SK-N-SH treated with all-trans-retinoic acid at 6 μM for 48 hours (cell line): ENCODE data around the gene RBBP9.

Source experiments
- ARNTL ChIP-seq: fragments of 450-650 bp; formaldehyde crosslinking; IDR thresholded peaks from 2 replicates; pipeline ENCODE4 v1.5.0; 2020; ENCODE audit warnings: low read depth, mild to moderate bottlenecking, moderate library complexity, borderline replicate concordance
- CSDC2 ChIP-seq: fragments of 250-450 bp; sonication (Bioruptor Pico); IDR thresholded peaks from 2 replicates; pipeline ENCODE4 v1.5.0; 2020; ENCODE audit warnings: mild to moderate bottlenecking, moderate library complexity
- ESRRG ChIP-seq: fragments of 250-450 bp; sonication (Bioruptor Pico); IDR thresholded peaks from 2 replicates; pipeline ENCODE4 v1.6.1; 2021; ENCODE audit warnings: mild to moderate bottlenecking
- ISL1 ChIP-seq: fragments of 250-450 bp; sonication (Bioruptor Pico); IDR thresholded peaks from 2 replicates; pipeline ENCODE4 v2.1.2; 2022; ENCODE audit warnings: mild to moderate bottlenecking, moderate library complexity
- PPARA ChIP-seq: fragments of 250-450 bp; sonication (Bioruptor Pico); IDR thresholded peaks from 2 replicates; pipeline ENCODE4 v1.5.0; 2020; ENCODE audit warnings: mild to moderate bottlenecking, borderline replicate concordance
- RARB ChIP-seq: fragments of 250-450 bp; sonication (Bioruptor Pico); IDR thresholded peaks from 2 replicates; pipeline ENCODE4 v1.8.0; 2021; ENCODE audit warnings: mild to moderate bottlenecking, moderate library complexity
- ZC3H10 ChIP-seq: fragments of 250-450 bp; sonication (Bioruptor Pico); IDR thresholded peaks from 2 replicates; pipeline ENCODE4 v1.5.1; 2021; ENCODE audit warnings: mild to moderate bottlenecking, moderate library complexity
- ZNF565 ChIP-seq: fragments of 450-650 bp; formaldehyde crosslinking; conservative IDR thresholded peaks from 2 replicates; pipeline ENCODE4 v1.5.0; 2020; ENCODE audit warnings: low read depth, mild to moderate bottlenecking, moderate library complexity
- ZNF70 ChIP-seq: fragments of 450-650 bp; formaldehyde crosslinking; IDR thresholded peaks from 2 replicates; pipeline ENCODE4 v1.5.0; 2020; ENCODE audit warnings: mild to moderate bottlenecking, moderate library complexity
- ZNF8 ChIP-seq: fragments of 450-650 bp; formaldehyde crosslinking; IDR thresholded peaks from 2 replicates; pipeline ENCODE4 v1.5.0; 2020; ENCODE audit warnings: mild to moderate bottlenecking, moderate library complexity
- TF ChIP-seq, protein P1 (sequence below): fragments of 250-450 bp; sonication (Bioruptor Pico); IDR thresholded peaks from 2 replicates; pipeline ENCODE4 v1.5.1; 2021; ENCODE audit warnings: mild to moderate bottlenecking, moderate library complexity
- TF ChIP-seq, protein P2 (sequence below): fragments of 250-450 bp; sonication (Bioruptor Pico); IDR thresholded peaks from 2 replicates; pipeline ENCODE4 v1.8.0; 2020; ENCODE audit warnings: mild to moderate bottlenecking, moderate library complexity, borderline replicate concordance

DNA sequence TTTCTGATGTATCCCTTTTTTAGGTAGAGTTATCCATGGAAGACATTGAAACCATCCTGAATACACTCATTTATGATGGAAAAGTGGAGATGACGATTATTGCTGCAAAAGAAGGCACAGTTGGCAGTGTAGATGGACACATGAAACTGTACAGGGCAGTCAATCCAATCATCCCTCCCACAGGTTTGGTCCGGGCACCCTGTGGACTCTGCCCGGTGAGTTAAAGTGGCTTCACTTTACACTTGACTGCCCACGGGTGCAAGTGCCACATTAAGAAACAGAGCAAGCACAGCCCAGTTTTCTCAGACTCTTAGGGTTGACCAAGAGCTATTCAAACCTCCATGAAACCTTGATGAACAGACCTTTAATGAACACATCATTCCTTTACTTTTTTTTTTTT lies 15.4 kb downstream of the RBBP9 start:
- TF ChIP-seq RARB (no peak), ZNF8 (CRISPR knock-in tag) (no peak), ZNF70 (CRISPR knock-in tag) (no peak), CSDC2 (CRISPR knock-in tag) (no peak), PPARA (CRISPR knock-in tag) (no peak), ARNTL (CRISPR knock-in tag) (no peak), ESRRG (CRISPR knock-in tag) (no peak), ISL1 (CRISPR knock-in tag) (no peak), ZNF565 (CRISPR knock-in tag) (no peak), ZC3H10 (CRISPR knock-in tag) (no peak)
- TF ChIP-seq, protein P1, sequence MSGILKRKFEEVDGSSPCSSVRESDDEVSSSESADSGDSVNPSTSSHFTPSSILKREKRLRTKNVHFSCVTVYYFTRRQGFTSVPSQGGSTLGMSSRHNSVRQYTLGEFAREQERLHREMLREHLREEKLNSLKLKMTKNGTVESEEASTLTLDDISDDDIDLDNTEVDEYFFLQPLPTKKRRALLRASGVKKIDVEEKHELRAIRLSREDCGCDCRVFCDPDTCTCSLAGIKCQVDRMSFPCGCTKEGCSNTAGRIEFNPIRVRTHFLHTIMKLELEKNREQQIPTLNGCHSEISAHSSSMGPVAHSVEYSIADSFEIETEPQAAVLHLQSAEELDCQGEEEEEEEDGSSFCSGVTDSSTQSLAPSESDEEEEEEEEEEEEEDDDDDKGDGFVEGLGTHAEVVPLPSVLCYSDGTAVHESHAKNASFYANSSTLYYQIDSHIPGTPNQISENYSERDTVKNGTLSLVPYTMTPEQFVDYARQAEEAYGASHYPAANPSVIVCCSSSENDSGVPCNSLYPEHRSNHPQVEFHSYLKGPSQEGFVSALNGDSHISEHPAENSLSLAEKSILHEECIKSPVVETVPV (CRISPR knock-in tag): no peak
- TF ChIP-seq, protein P2, sequence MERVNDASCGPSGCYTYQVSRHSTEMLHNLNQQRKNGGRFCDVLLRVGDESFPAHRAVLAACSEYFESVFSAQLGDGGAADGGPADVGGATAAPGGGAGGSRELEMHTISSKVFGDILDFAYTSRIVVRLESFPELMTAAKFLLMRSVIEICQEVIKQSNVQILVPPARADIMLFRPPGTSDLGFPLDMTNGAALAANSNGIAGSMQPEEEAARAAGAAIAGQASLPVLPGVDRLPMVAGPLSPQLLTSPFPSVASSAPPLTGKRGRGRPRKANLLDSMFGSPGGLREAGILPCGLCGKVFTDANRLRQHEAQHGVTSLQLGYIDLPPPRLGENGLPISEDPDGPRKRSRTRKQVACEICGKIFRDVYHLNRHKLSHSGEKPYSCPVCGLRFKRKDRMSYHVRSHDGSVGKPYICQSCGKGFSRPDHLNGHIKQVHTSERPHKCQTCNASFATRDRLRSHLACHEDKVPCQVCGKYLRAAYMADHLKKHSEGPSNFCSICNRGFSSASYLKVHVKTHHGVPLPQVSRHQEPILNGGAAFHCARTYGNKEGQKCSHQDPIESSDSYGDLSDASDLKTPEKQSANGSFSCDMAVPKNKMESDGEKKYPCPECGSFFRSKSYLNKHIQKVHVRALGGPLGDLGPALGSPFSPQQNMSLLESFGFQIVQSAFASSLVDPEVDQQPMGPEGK (CRISPR knock-in tag): no peak
